ENCODE measurements around the gene SRRM4. TPM values are rescaled to one million over a fixed set of nuclear protein-coding genes. Genes with fewer than 3 reads are reported as not detected.

Gene SRRM4
- total and polyA plus RNA-seq, 12 donors, result 0.06 to 0.49 (median 0.29) TPM

- Histone ChIP-seq H3K27me3 (peaks cover 0 to 22% (median 10%) of the 10 kb centered on the region in 7 donors), H3K36me3 (no peaks in the 10 kb centered on the region), H3K4me3 (no peak overlapping the region), H3K27ac (no peak overlapping the region), H3K9me3 (no peaks in the 10 kb centered on the region), H3K4me1 (peaks cover 0 to 7% (median 0%) of the 10 kb centered on the region in 9 donors)
- ATAC-seq (peak; percentile 75 to 97 (median 88)), DNase-seq (peak; percentile 39 to 79)
- TF ChIP-seq CTCF (IDR thresholded peaks at IDR 0.05), result no peak
- intact Hi-C loops (cut with DNase I), result no loop called here
- 7 to 19% methylated on average over 4 of the region's 4 CpGs for WGBS, 2 donors
Measured at GRCh38 chr12:119082496-119082895, 101.2 kb downstream of the SRRM4 start.

DNA sequence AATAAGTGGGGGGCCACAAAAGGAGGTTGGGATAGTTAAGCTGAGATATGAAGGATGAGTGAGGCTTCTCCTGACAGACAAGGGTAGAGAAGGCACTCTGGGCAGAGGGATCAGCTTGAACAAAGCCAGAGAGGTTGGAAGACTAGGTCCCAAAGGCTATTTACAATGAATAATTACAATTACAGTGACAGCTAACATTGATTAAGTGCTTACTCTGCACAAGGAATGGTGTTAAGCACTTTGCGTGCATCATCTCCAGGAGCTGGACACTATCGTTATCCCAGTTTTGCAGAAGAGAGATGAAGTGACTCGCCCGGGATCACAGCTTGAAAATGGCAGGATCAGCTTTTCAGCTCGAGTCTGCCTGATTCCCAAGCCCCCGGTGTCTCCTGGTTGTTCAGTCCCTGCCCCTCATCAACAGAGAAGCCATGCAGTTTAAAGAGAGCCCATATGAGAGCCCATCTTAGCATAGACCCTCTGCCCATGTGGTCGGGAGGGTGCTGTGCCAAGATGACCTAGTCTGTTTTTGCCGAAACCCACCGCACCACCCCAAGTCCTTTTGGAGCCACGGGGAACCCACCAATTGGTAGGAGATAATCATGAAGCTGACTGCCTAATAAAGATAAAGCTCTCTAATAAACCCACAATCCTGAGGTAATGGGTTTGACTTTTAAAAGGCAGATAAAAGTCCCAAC lies 107.5 kb downstream of the SRRM4 start:
- intact Hi-C loops (cut with DNase I), result no loop called here
- Histone ChIP-seq H3K4me3 (no peak overlapping the region), H3K27ac (no peak overlapping the region), H3K4me1 (peaks cover 0 to 5% (median 0%) of the 10 kb centered on the region in 9 donors), H3K9me3 (no peaks in the 10 kb centered on the region), H3K36me3 (no peaks in the 10 kb centered on the region), H3K27me3 (peaks cover 0 to 60% (median 5%) of the 10 kb centered on the region in 7 donors)
- DNase-seq (no peak), ATAC-seq (no peak)
- no peak for TF ChIP-seq CTCF (IDR thresholded peaks at IDR 0.05)
- 73 to 78% methylated on average over 10 of the region's 10 CpGs for WGBS, 2 donors

DNA sequence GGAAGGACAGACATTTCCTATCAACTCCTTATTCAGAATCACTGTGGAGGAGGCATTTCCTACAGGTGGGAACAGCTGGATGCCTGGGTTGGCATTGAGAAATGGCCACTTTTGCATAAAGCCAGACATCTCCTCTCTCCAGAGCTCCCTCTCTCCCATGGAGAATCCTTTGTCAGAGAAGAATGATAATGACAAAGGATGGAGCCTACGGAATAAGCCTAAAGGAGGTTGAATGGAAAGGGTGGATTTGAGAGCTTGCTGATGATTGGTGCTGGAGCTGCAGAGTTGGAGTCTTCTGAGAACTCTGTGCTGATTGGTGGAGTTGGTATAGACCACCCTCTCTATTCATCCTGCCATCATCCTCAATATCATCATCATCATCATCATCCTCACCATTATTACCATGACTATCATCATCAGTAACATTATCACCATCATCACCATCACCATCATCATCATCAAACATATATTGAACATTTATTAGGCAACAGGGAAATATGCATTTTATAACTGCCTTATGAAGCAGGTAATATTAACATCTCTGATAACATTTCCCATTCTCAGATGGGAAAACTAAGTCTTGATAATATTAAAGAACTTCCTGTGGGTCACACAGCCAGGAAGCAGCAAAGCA lies 108.2 kb downstream of the SRRM4 start:
- intact Hi-C loops (cut with DNase I), result no loop called here
- TF ChIP-seq CTCF (IDR thresholded peaks at IDR 0.05), result no peak
- WGBS, 2 donors, result 61 to 68% methylated on average over 1 of the region's 1 CpG
- H3K4me1 ChIP-seq, result peaks cover 0 to 5% (median 0%) of the 10 kb centered on the region in 9 donors
- DNase-seq (no peak), ATAC-seq (no peak)
- no peaks in the 10 kb centered on the region for H3K9me3 ChIP-seq
- no peaks in the 10 kb centered on the region for H3K36me3 ChIP-seq
- peaks cover 0 to 65% (median 5%) of the 10 kb centered on the region in 7 donors for H3K27me3 ChIP-seq
- H3K4me3 ChIP-seq, result no peak overlapping the region
- no peak overlapping the region for H3K27ac ChIP-seq

- ATAC-seq (no peak), DNase-seq (no peak)
- TF ChIP-seq CTCF (IDR thresholded peaks at IDR 0.05), result no peak
- Histone ChIP-seq H3K27me3 (peaks cover 0 to 64% (median 8%) of the 10 kb centered on the region in 7 donors), H3K4me1 (peaks cover 0 to 5% (median 0%) of the 10 kb centered on the region in 9 donors), H3K4me3 (no peak overlapping the region), H3K36me3 (no peaks in the 10 kb centered on the region), H3K9me3 (no peaks in the 10 kb centered on the region), H3K27ac (no peak overlapping the region)
- WGBS, 2 donors, result 0 to 54% methylated on average over 1 of the region's 1 CpG
- intact Hi-C loops (cut with DNase I), result no loop called here
Measured at GRCh38 chr12:119090276-119090675, 108.9 kb downstream of the SRRM4 start.

Data from heart right ventricle (tissue), 16 donors.